ENCODE data around the gene P2RX5.
"Not testable (repeated sequence)": the region's sequence is repeated elsewhere in the genome, so short reads cannot be mapped to it uniquely, and the experiment has no call there.

- not testable (repeated sequence) for TF ChIP-seq CTCF (IDR thresholded peaks at IDR 0.05; ENCODE audit: insufficient read depth, low read length, poor library complexity, severe bottlenecking); EZH2phosphoT487 (conservative IDR thresholded peaks at IDR 0.05; ENCODE audit: low read length)
These were observed 32.1 kb upstream of the P2RX5 start for GRCh38 chr17:3728099-3728498.
